GM23248 (cell line): ENCODE measurements around the gene PCID2.

Source experiments
- EZH2 ChIP-seq: fragments of 200-600 bp; sonication (generic); IDR thresholded peaks from 2 replicates; pipeline ENCODE4 v1.6.1; 2018; ENCODE audit warnings: antibody characterized with exemption, mild to moderate bottlenecking; ENCODE audit not compliant: insufficient read depth, poor library complexity, severe bottlenecking
- EZH2phosphoT487 ChIP-seq: fragments of 200-600 bp; sonication (generic); IDR thresholded peaks from 2 replicates; pipeline ENCODE4 v1.6.1; 2018; ENCODE audit warnings: antibody characterized with exemption, moderate library complexity, mild to moderate bottlenecking, low read depth; ENCODE audit not compliant: insufficient read depth

DNA sequence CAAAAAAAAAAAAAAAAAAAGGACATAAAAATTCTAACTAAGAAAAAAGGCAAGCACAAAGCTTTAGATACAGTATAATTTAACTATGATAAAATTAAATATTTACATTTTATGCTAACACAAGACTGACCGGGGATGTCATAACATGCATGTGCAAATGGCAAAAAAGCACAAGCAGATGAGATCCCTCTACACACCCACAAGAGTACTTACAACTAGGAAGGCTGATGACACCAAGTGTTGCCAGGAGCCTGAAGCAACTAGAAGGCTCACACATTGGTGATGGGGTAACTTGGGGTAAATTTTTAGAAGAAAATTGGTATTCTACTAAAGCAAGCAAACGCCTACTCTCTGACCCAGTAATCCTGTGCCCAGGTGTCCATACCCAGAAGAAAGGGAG is 6.7 kb downstream of the PCID2 start:
- TF ChIP-seq EZH2 (no peak), EZH2phosphoT487 (no peak)
